H1 (cell line): Measurements from ENCODE around the gene TNFRSF11A. TPM values are rescaled to one million over a fixed set of nuclear protein-coding genes. Genes with fewer than 3 reads are reported as not detected.
A peak's percentile ranks its signal among the peaks of the same experiment; 100 is the strongest.

Source experiments
- CTCF ChIA-PET: fragments of 300-600 bp; sonication (Branson Sonifier 250); formaldehyde crosslinking; loops from one replicate; lab custom pipeline; 2021; ENCODE audit not compliant: partially characterized antibody; lab: Charles Lee
- POLR2A ChIA-PET: fragments of 300-600 bp; sonication (Branson Sonifier 250); formaldehyde crosslinking; loops from one replicate; lab custom pipeline; 2021; ENCODE audit warnings: inconsistent platforms; ENCODE audit not compliant: partially characterized antibody; lab: Charles Lee
- DNase-seq, 2 experiments: peaks; one replicate each; pipeline versions ENCODE4 v3.0.0 to v3.0.0-alpha.2; 2010 to 2022; ENCODE audit warnings: low spot score in 2 of 2, low read depth in 1 of 2, mixed read lengths in 1 of 2
- FAIRE-seq: peaks from 2 replicates; lab custom pipeline; 2011; peaks lifted over from hg19 to GRCh38; lab: Jason Lieb, UNC
- H2AFZ ChIP-seq: 2 replicates; pipeline ENCODE4 v1.8.1; 2012; ENCODE audit warnings: low read length, inconsistent platforms
- H2AK5ac ChIP-seq: 2 replicates; pipeline ENCODE4 v1.6.1; 2013; ENCODE audit warnings: low read depth, low read length
- H2BK120ac ChIP-seq: replicated peaks from 2 replicates; pipeline ENCODE3; 2013; ENCODE audit warnings: low read depth, low read length, inconsistent platforms
- H2BK12ac ChIP-seq: 2 replicates; pipeline ENCODE4 v1.6.1; 2013; ENCODE audit warnings: low read depth, low read length
- H2BK15ac ChIP-seq: 2 replicates; pipeline ENCODE4 v1.6.1; 2013; ENCODE audit warnings: low read length
- H2BK20ac ChIP-seq: 2 replicates; pipeline ENCODE4 v1.6.1; 2013; ENCODE audit warnings: low read length
- H2BK5ac ChIP-seq: 2 replicates; pipeline ENCODE4 v1.6.1; 2013; ENCODE audit warnings: low read depth, low read length
- H3K14ac ChIP-seq: 2 replicates; pipeline ENCODE4 v1.6.1; 2013; ENCODE audit warnings: inconsistent platforms; ENCODE audit not compliant: insufficient read length
- H3K18ac ChIP-seq: 2 replicates; pipeline ENCODE4 v1.6.1; 2013; ENCODE audit warnings: low read length; ENCODE audit errors: extremely low read depth
- H3K23ac ChIP-seq: 2 replicates; pipeline ENCODE4 v1.6.1; 2013; ENCODE audit warnings: inconsistent platforms; ENCODE audit not compliant: insufficient read length
- H3K23me2 ChIP-seq: 2 replicates; pipeline ENCODE4 v1.6.1; 2013; ENCODE audit warnings: low read depth, low read length
- H3K27ac ChIP-seq: 2 replicates; pipeline ENCODE4 v1.6.1; 2011; ENCODE audit warnings: low read depth, low read length, inconsistent platforms
- H3K27me3 ChIP-seq, 4 experiments: replicated peaks in 1 of 4; 1 replicate in 1 of 4; 2 replicates in 3 of 4; pipeline versions ENCODE4 v1.6.1 to v1.8.1; 2011 to 2013; ENCODE audit warnings: low read length in 3 of 4, mild to moderate bottlenecking in 3 of 4, inconsistent platforms in 2 of 4, mixed read lengths in 2 of 4, moderate library complexity in 1 of 4; ENCODE audit not compliant: control insufficient read depth in 3 of 4, insufficient read depth in 3 of 4; ENCODE audit errors: extremely low read depth in 1 of 4
- H3K36me3 ChIP-seq, 4 experiments: 2 replicates each; pipeline versions ENCODE4 v1.6.1 to v1.8.1; 2011 to 2013; ENCODE audit warnings: mild to moderate bottlenecking in 4 of 4, low read length in 3 of 4, moderate library complexity in 2 of 4, control low read depth in 1 of 4, inconsistent platforms in 1 of 4; ENCODE audit not compliant: insufficient read depth in 4 of 4, control insufficient read depth in 2 of 4
- H3K4ac ChIP-seq: replicated peaks from 2 replicates; pipeline ENCODE3; 2013; ENCODE audit warnings: low read length, low read depth, mixed read lengths, inconsistent platforms; ENCODE audit not compliant: insufficient read length
- H3K4me1 ChIP-seq, 4 experiments: replicated peaks in 1 of 4; 1 replicate in 1 of 4; 2 replicates in 3 of 4; pipeline versions ENCODE4 v1.6.1 to v1.8.1; 2011 to 2013; ENCODE audit warnings: low read length in 3 of 4, inconsistent platforms in 2 of 4, mixed read lengths in 1 of 4; ENCODE audit not compliant: insufficient read depth in 4 of 4, control insufficient read depth in 3 of 4
- H3K4me2 ChIP-seq, 2 experiments: 2 replicates each; pipeline versions ENCODE4 v1.6.1 to v1.8.1; 2011 to 2013; ENCODE audit warnings: low read depth in 2 of 2, low read length in 2 of 2, control low read depth in 1 of 2, inconsistent platforms in 1 of 2, mild to moderate bottlenecking in 1 of 2; ENCODE audit not compliant: insufficient read depth in 1 of 2
- H3K4me3 ChIP-seq, 4 experiments: fragments of 200-600, 300-600 bp in 1 of 4; sonication (generic), shearing (Covaris generic), sonication (Bioruptor Twin) in 1 of 4; 2 replicates each; pipeline versions ENCODE4 v1.5.1 to v1.8.1; 2011 to 2016; ENCODE audit warnings: low read length in 4 of 4, low read depth in 3 of 4, control low read depth in 2 of 4, inconsistent platforms in 2 of 4, mild to moderate bottlenecking in 2 of 4, mixed read lengths in 1 of 4, moderate library complexity in 1 of 4; ENCODE audit not compliant: insufficient read depth in 2 of 4; ENCODE audit errors: extremely low read depth in 1 of 4
- H3K56ac ChIP-seq: replicated peaks from 2 replicates; pipeline ENCODE3; 2013; ENCODE audit warnings: low read depth, mild to moderate bottlenecking, mixed read lengths, low read length, inconsistent platforms; ENCODE audit not compliant: insufficient read length
- H3K79me1 ChIP-seq: 2 replicates; pipeline ENCODE4 v1.6.1; 2013; ENCODE audit warnings: low read depth, low read length, control low read depth
- H3K79me2 ChIP-seq, 2 experiments: 2 replicates each; pipeline versions ENCODE4 v1.6.1 to v1.8.1; 2012 to 2013; ENCODE audit warnings: low read length in 2 of 2, mild to moderate bottlenecking in 2 of 2, inconsistent platforms in 1 of 2; ENCODE audit not compliant: insufficient read depth in 2 of 2, control insufficient read depth in 1 of 2
- H3K9ac ChIP-seq, 4 experiments: replicated peaks in 1 of 4; 1 replicate in 1 of 4; 2 replicates in 3 of 4; pipeline versions ENCODE4 v1.6.1 to v1.8.1; 2011 to 2013; ENCODE audit warnings: low read depth in 3 of 4, low read length in 3 of 4, control low read depth in 2 of 4, mild to moderate bottlenecking in 2 of 4, moderate library complexity in 2 of 4, inconsistent platforms in 1 of 4; ENCODE audit errors: extremely low read depth in 1 of 4
- H3K9me3 ChIP-seq, 2 experiments: 2 replicates each; pipeline versions ENCODE4 v1.6.1 to v1.8.1; 2012 to 2013; ENCODE audit warnings: mild to moderate bottlenecking in 2 of 2, moderate library complexity in 2 of 2, control low read depth in 1 of 2, inconsistent platforms in 1 of 2, low read depth in 1 of 2, low read length in 1 of 2, mixed read lengths in 1 of 2; ENCODE audit not compliant: insufficient read depth in 2 of 2
- H4K20me1 ChIP-seq, 2 experiments: replicated peaks in 1 of 2; 2 replicates each; pipeline versions ENCODE3 to v1.8.1; 2011 to 2013; ENCODE audit warnings: inconsistent platforms in 2 of 2, low read length in 2 of 2, mild to moderate bottlenecking in 1 of 2; ENCODE audit not compliant: insufficient read depth in 2 of 2, control insufficient read depth in 1 of 2
- H4K5ac ChIP-seq: 2 replicates; pipeline ENCODE4 v1.6.1; 2013; ENCODE audit warnings: low read length, low read depth, mixed read lengths, inconsistent platforms; ENCODE audit not compliant: insufficient read length
- H4K8ac ChIP-seq: 2 replicates; pipeline ENCODE4 v1.8.0; 2013; ENCODE audit warnings: mild to moderate bottlenecking, moderate library complexity, low read length, inconsistent platforms; ENCODE audit not compliant: insufficient read depth; ENCODE audit errors: extremely low read depth
- H4K91ac ChIP-seq: replicated peaks from 2 replicates; pipeline ENCODE3; 2013; ENCODE audit warnings: low read length, mixed read lengths, inconsistent platforms; ENCODE audit not compliant: insufficient read length
- ASH2L ChIP-seq: fragments of 200-600, 300-600 bp; sonication (generic); IDR thresholded peaks from one replicate; pipeline ENCODE4 v1.7.1; 2017; ENCODE audit warnings: low read length
- CTBP2 ChIP-seq: IDR thresholded peaks from 2 replicates; pipeline ENCODE4 v1.7.0; 2011; ENCODE audit warnings: borderline replicate concordance, mild to moderate bottlenecking, moderate library complexity, mixed read lengths, low read length; ENCODE audit not compliant: insufficient read depth, insufficient read length
- EZH2 ChIP-seq: fragments of 200-600 bp; sonication (generic); IDR thresholded peaks from 2 replicates; pipeline ENCODE4 v1.7.1; 2012; ENCODE audit warnings: low read depth, mild to moderate bottlenecking, moderate library complexity, low read length, inconsistent platforms; ENCODE audit not compliant: severe bottlenecking
- KDM1A ChIP-seq: fragments of 200-600, 300-600 bp; sonication (generic); IDR thresholded peaks from 2 replicates; pipeline ENCODE4 v1.7.1; 2016; ENCODE audit warnings: mild to moderate bottlenecking, low read length, borderline replicate concordance
- KDM5A ChIP-seq: fragments of 200-600 bp; IDR thresholded peaks from 2 replicates; pipeline ENCODE4 v1.7.1; 2012; ENCODE audit warnings: mild to moderate bottlenecking, low read length, inconsistent platforms, mixed read lengths
- RBBP5 ChIP-seq: IDR thresholded peaks from 2 replicates; pipeline ENCODE4 v1.7.1; 2012; ENCODE audit warnings: low read depth, mild to moderate bottlenecking, inconsistent platforms, low read length, moderate library complexity, borderline replicate concordance
- SIN3A ChIP-seq, 2 experiments: IDR thresholded peaks in 1 of 2; conservative IDR thresholded peaks in 1 of 2; 2 replicates each; pipeline ENCODE4 v1.6.1; 2011 to 2012; ENCODE audit warnings: low read length in 2 of 2, improper control_type of control experiment in 1 of 2, low read depth in 1 of 2, mild to moderate bottlenecking in 1 of 2
- SP2 ChIP-seq: IDR thresholded peaks from 2 replicates; pipeline ENCODE4 v1.6.1; 2012; ENCODE audit warnings: mild to moderate bottlenecking, low read length, inconsistent platforms
- TCF12 ChIP-seq: IDR thresholded peaks from 2 replicates; pipeline ENCODE4 v1.6.1; 2011; ENCODE audit warnings: low read depth, mild to moderate bottlenecking, low read length
- YY1 ChIP-seq: IDR thresholded peaks from 2 replicates; pipeline ENCODE4 v1.6.1; 2011; ENCODE audit warnings: low read depth, mild to moderate bottlenecking, low read length
- WGBS, 2 experiments: shearing (Covaris generic) in 1 of 2; methylation state at CpG; one replicate each; pipeline versions ENCODE4 v1.1.6 to v1.1.7; 2013 to 2015; ENCODE audit warnings: low lambda C conversion rate in 2 of 2, mixed read lengths in 2 of 2, inconsistent platforms in 1 of 2, low coverage in 1 of 2, missing lambda C conversion rate in 1 of 2; ENCODE audit not compliant: insufficient replicate concordance in 2 of 2, insufficient coverage in 1 of 2, insufficient read length in 1 of 2; ENCODE audit errors: extremely low coverage in 1 of 2, missing lambda C conversion rate in 1 of 2; 5-methylcytosine and 5-hydroxymethylcytosine counted together
- polyA plus RNA-seq, 7 experiments: library from polyadenylated mRNA; depleted of rRNA in 3 of 7; stranded (reverse) in 5 of 7; unstranded in 2 of 7; fragments of >200 nt in 5 of 7; fragments of 200-250 nt in 2 of 7; gene quantifications; 1 replicate in 5 of 7; 2 replicates in 1 of 7; 4 replicates in 1 of 7; pipeline versions ENCODE4 v1.2.1 to v1.2.3, GENCODE V29; 2011 to 2013; ENCODE audit warnings: missing spikeins in 2 of 7, mixed read lengths in 2 of 7
- total RNA-seq: library from RNA; stranded (reverse); fragmentation: NEBNext Ultra II Directional; extraction: Animal tissue kit (Norgen Biotek cat#: 25700); gene quantifications from 2 replicates; pipeline ENCODE4 v1.2.1, GENCODE V29; 2021

The TNFRSF11A gene
- total and polyA plus RNA-seq, 2 of the 8 experiments (the other 6 are each of a cell fraction or from before 2014, with no cell fraction given): 8.7 to 10.6 TPM

DNA sequence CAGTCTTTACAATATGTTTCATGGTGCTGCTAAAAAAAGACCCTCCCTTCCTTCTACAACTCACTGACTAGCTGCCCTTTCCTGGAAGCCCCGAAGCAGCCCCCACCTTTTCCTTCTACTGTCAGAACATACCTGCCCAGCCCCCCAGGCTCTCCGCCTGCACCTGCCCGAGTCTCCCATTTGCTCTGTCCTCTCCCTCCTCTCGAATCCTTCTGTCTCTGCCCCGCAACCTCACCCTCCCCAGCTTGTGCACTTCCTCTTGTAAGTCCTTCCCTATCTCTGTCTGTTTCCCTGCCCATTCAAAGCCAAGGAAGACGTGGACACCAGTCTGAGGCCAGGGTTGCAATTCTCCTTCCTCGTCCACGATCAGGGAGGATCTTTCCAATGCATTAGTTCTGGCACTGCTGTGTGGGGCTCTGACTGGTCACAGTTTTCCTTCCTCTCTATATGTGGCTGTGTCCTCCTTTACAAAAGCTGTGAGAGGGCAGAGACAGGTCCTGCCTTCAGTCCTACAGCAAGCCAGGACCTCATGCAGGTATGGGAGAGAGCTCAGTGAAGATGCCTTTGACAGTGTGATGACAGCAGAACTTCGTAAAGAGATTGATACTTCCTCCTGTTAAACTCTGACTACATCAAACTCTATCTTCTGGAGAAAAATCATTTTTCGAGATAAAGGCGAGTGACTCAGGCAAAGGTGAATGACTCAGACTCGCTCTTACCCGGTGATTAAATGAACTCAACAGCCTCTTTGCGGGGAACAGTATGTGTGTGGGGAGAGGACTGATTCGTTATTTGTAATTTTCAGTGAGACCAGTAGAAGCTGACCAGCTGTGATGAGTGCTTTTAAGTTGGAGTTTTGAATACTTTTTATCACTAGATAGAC is 14.2 kb downstream of the TNFRSF11A start:
- no peak overlapping the region for H3K9ac ChIP-seq
- 59% methylated on average over 13 of the region's 15 CpGs; no CpG with 5 or more reads in 1 of the 2 experiments for WGBS, 2 experiments
- H2BK5ac ChIP-seq: no peak overlapping the region

More for the DNA sequence above, 14.2 kb downstream of the TNFRSF11A start:
- H3K4me1 ChIP-seq: peaks cover 3 to 19% (median 14%) of the 10 kb centered on the region in 4 experiments
- H3K27me3 ChIP-seq: no peaks in the 10 kb centered on the region
- H4K8ac ChIP-seq: no peak overlapping the region
- no peak overlapping the region for H3K23ac ChIP-seq
- ChIA-PET CTCF (interaction anchor here (0.8 to 3.0 kb wide), 7 partner anchors 11 to 86 kb away, joined by 3 to 14 read pairs (median 4); partner anchors contain the start of gene TNFRSF11A), POLR2A (interaction anchor here (1.2 to 2.4 kb wide), 4 partner anchors 7 to 16 kb away, joined by 5 to 13 read pairs (median 6); partner anchors contain the start of gene TNFRSF11A)
- H4K5ac ChIP-seq: no peak overlapping the region
- H2BK15ac ChIP-seq: peak overlapping the region; percentile 74; the same call in 1 of the 2 replicates
- H3K9me3 ChIP-seq: no peaks in the 10 kb centered on the region
- peak in 1 of 2 experiments; percentile 53 for DNase-seq
- H2AK5ac ChIP-seq: no peak overlapping the region
- H3K18ac ChIP-seq: 0 out of 2 replicates have a peak overlapping the region, but pooled peaks have one; percentile 4
- peaks cover 0 to 28% of the 10 kb centered on the region in 2 experiments; a peak in 2 of 4 replicates for H3K79me2 ChIP-seq
- H2AFZ ChIP-seq: no peak overlapping the region
- no peak overlapping the region for H3K27ac ChIP-seq
- peak overlapping the region; percentile 4; the same call in 1 of the 2 replicates for H2BK20ac ChIP-seq
- FAIRE-seq: no peak
- peak overlapping the region; percentile 64 to 84 for H3K4me2 ChIP-seq
- peak overlapping the region; percentile 23; the same call in 1 of the 2 replicates for H2BK12ac ChIP-seq
- no peak overlapping the region for H4K91ac ChIP-seq
- no peaks in the 10 kb centered on the region for H4K20me1 ChIP-seq
- H3K14ac ChIP-seq: no peak overlapping the region
- no peaks in the 10 kb centered on the region for H3K36me3 ChIP-seq
- no peak overlapping the region for H2BK120ac ChIP-seq
- peak overlapping the region in 3 of 4 experiments; percentile 10 to 48 (median 27); a peak in 6 of 8 replicates for H3K4me3 ChIP-seq
- H3K79me1 ChIP-seq: no peaks in the 10 kb centered on the region; the same call in 1 of the 2 replicates
- TF ChIP-seq ASH2L: peak; percentile 87
- peak; percentile 41; the same call in 1 of the 2 replicates for TF ChIP-seq KDM1A
- peak; percentile 4; the same call in 1 of the 2 replicates for TF ChIP-seq YY1
- TF ChIP-seq SP2: no peak
- TF ChIP-seq SIN3A (conservative IDR thresholded peaks at IDR 0.05 in 1 of 2, IDR thresholded peaks at IDR 0.05 in 1 of 2; ENCODE audit: low read depth in 1 of 2, low read length in 2 of 2): 0 out of 4 replicates have a peak, but pooled peaks of 1 of the 2 experiments have one; percentile 61
- TF ChIP-seq TCF12: no peak
- peak; percentile 59 for TF ChIP-seq RBBP5
- no peak for TF ChIP-seq EZH2
- peak; percentile 57 for TF ChIP-seq CTBP2
- TF ChIP-seq KDM5A: no peak
- no peak overlapping the region for H3K4ac ChIP-seq
- H3K56ac ChIP-seq: no peak overlapping the region
- H3K23me2 ChIP-seq: no peaks in the 10 kb centered on the region
